Measurements from ENCODE around the gene HAP1.
"Not testable (repeated sequence)": the region's sequence is repeated elsewhere in the genome, so short reads cannot be mapped to it uniquely, and the experiment has no call there.

DNA sequence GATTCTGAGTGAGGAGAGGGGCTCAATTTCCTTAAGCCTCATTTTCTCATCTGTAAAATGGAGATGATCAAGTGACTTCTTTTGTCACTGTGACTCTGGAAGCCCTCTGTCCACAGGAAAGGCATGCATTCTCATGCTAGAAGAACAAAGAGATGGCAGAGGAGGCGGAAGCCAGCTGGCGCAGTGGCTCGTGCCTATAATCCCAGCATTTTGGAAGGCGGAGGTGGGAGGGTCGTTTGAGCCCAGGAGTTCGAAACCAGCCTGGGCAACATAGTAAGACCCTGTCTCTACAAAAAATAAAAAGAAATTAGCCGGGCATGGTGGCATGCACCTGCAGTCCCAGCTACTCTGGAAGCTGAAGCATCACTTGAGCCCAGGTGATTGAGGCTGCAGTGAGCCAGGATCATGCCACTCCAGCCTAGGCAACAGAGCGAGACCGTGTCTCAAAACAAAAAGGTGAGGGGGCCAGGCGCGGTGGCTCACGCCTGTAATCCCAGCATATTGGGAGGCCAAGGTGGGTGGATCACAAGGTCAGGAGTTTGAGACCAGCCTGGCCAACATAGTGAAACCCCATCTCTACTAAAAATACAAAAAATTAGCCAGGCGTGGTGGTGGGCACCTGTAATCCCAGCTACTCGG is 41.9 kb upstream of the HAP1 start:
- not testable (repeated sequence) for TF ChIP-seq POLR2A, POLR2AphosphoS5 (IDR thresholded peaks at IDR 0.05)
- TF ChIP-seq, protein P1, sequence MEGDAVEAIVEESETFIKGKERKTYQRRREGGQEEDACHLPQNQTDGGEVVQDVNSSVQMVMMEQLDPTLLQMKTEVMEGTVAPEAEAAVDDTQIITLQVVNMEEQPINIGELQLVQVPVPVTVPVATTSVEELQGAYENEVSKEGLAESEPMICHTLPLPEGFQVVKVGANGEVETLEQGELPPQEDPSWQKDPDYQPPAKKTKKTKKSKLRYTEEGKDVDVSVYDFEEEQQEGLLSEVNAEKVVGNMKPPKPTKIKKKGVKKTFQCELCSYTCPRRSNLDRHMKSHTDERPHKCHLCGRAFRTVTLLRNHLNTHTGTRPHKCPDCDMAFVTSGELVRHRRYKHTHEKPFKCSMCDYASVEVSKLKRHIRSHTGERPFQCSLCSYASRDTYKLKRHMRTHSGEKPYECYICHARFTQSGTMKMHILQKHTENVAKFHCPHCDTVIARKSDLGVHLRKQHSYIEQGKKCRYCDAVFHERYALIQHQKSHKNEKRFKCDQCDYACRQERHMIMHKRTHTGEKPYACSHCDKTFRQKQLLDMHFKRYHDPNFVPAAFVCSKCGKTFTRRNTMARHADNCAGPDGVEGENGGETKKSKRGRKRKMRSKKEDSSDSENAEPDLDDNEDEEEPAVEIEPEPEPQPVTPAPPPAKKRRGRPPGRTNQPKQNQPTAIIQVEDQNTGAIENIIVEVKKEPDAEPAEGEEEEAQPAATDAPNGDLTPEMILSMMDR (IDR thresholded peaks at IDR 0.05 in 8 of 11, conservative IDR thresholded peaks at IDR 0.05 in 3 of 11), result not testable (repeated sequence)
